SH-SY5Y (cell line): ENCODE measurements around the gene TCEAL9.

ENCODE experiments used
- GATA2 ChIP-seq: IDR thresholded peaks from 2 replicates; pipeline ENCODE4 v1.6.1; 2011; ENCODE audit warnings: mild to moderate bottlenecking, low read depth, low read length
- GATA3 ChIP-seq: IDR thresholded peaks from 2 replicates; pipeline ENCODE4 v1.6.1; 2011; ENCODE audit warnings: low read depth, mild to moderate bottlenecking, low read length, moderate library complexity

- TF ChIP-seq GATA2 (no peak), GATA3 (no peak)
Observed at GRCh38 chrX:103393487-103393886, 37.2 kb downstream of the TCEAL9 start.
